Endothelial cell of coronary artery (primary cell): ENCODE data around the gene PRRT4. TPM values are rescaled to one million over a fixed set of nuclear protein-coding genes. Genes with fewer than 3 reads are reported as not detected.

ENCODE experiments used
- total RNA-seq: library from RNA; depleted of rRNA; stranded (reverse); fragments of >200 nt; gene quantifications from 2 replicates; pipeline ENCODE4 v1.2.3, GENCODE V29; 2014

Gene PRRT4
- total RNA-seq, result not detected in 2 replicates

DNA sequence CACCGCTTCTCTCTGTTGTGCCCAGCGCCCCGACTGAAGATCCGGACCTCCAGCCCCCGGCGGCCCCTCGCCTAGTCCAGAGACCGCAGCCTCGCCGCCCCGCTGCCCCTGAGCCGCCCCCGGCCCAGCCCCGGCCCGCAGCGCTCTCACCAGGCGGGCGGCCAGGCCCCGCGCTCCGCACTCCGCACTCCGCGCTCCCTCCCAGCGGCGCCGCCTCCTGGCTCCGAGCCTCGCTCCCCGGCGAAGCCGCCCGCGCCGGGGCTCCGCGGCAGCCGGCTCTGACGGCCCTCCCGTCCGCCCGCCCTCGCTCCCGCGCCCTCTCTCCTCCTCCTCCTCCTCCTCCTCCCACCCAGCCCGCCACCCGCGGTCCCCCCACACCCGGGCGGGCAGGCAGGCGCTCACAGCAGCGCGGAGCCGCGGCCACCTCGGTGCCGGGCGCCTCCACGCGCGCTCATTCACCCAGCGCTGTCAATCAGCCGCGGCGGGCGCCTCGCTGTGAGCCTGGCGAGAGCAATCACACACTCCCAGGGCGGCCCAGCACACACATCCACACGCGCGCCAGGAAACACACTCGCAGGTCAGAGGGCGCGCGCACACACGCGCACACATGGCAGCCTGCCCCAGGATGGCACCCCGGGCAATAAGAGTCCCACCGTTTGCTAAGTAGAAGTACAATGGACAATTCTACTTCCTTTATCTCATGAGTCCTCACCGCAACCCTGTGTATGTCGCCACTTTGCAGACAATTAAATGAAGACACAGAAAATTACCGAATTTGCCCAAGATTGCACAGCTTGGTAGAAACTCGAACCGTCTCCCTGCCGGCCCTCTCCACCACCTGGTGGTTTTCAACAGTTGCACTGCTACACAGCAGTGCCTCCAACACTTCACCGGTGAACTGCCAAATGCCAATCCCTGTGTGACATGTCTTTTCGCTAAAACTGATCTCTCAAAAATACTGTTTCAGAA lies at the start of gene PRRT4:
TSS of gene PRRT4 (minus strand) at position 280 of the 969 bp plus-strand sequence.

DNA sequence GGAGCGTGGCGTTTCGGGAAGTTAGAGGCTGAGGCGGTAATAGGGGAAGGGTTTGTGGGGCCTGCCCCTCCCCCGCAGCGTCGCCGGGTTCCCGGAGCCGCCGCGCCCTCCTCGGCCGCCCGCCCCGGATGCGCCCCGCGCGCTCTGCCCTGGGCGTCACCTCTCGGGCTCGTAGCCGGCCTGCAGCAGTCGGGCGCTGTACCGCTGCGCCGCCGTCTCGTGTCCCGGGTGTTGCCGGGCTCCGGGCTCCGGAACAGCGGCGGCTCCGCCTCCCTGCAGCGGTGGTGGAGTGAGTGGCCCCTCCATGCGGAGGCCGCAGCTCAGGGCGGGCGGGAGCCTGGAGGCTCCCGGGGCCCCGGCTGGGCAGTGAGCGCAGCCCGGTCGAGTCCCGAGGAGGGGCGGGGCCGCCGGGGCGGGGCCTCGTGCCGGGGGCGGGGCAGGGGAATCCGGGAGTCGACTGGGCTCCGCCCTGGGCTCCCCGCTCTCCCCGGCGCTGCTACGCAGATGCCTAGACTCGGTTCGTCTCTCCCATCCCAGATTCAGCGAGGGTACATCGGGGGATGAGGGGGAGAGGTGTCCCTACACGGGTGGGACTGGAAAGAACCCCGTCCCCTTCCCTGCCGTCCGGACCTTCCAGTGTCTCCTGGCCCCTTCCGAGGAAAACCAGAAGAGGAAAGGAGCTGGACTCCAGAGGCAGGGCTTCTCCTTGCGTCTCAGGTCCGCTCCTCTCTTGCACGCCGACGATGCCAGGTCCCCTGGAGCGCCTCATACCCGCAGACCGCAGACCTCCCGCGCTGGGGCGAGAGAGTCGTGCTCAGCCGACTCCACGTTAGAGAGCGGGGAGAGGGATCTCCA lies 48.3 kb upstream of the PRRT4 start, which contains the start of gene IMPDH1:
TSS of gene IMPDH1 (minus strand) at position 387 of the 855 bp plus-strand sequence. CDS start at position 306, 81 bp downstream.

DNA sequence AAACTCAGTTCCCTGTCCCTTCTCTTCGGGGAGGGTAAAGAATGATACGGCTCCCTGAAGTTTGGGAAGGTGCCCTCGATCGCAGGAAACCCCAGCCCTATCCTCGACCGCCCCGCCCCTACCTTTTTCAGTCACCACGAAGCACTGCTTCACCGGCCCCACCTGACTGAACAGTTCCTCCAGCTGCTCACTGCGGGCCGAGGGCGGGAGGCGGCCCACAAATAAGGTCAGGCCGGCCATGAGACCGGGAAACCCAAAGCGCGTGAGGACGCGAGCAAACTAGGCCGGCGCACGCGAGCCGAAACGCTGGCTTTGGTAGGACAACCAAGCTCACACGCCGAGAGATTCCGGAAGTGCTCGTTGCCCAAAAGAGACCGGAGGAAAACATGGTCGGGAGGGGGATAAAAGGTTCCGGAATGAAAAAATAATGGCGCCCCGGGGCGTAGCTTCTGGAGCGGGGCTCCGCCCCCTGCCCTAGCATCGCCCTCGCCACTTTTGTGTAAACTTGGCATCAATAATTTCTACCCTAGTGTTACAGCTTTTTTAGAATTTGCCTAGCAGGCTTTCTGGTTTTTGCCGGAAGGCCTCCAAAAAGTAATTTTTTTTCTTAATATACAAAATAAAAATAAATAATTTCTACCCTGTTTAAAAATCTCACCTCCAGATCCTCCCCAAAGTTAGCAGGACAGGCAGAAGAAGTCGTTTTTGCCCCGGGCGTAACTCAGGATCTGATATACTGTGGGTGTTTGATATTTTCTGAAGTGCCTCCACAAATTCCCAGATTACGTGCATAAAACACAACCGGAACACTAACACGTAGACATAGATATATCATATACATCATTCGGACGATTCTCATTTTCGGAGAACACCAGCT lies 17.7 kb downstream of the PRRT4 start, which contains the start of gene RBM28:
TSS of gene RBM28 (minus strand) at position 355 of the 877 bp plus-strand sequence. CDS start at position 240, 115 bp downstream.

Other genes starting within 250 kb of the PRRT4 start
- gene LEP, start 120.4 kb downstream of the PRRT4 start, total RNA-seq, result under 0.01 TPM in 1 of 2 replicates, not detected in the other
- 22.9 and 23.5 TPM in 2 replicates for gene RBM28, start 17.8 kb downstream of the PRRT4 start, total RNA-seq
- 70.5 and 74.5 TPM in 2 replicates for gene IMPDH1, start 48.3 kb upstream of the PRRT4 start, total RNA-seq
- 11.1 and 17.1 TPM in 2 replicates for gene HILPDA, start 94.2 kb upstream of the PRRT4 start, total RNA-seq
- gene METTL2B, start 115.1 kb upstream of the PRRT4 start, total RNA-seq, result 29.5 and 34.4 TPM in 2 replicates